GM20000 (cell line): ENCODE measurements around the gene TEF.

ENCODE experiments used
- DNase-seq: peaks from one replicate; pipeline ENCODE4 v3.0.0; 2012; ENCODE audit warnings: low spot score
- TF ChIP-seq, protein P1 (sequence below): IDR thresholded peaks from 2 replicates; pipeline ENCODE4 v1.5.1; 2012; ENCODE audit warnings: mild to moderate bottlenecking, control low read depth; ENCODE audit errors: extremely low read depth, missing control alignments

The TEF gene

DNA sequence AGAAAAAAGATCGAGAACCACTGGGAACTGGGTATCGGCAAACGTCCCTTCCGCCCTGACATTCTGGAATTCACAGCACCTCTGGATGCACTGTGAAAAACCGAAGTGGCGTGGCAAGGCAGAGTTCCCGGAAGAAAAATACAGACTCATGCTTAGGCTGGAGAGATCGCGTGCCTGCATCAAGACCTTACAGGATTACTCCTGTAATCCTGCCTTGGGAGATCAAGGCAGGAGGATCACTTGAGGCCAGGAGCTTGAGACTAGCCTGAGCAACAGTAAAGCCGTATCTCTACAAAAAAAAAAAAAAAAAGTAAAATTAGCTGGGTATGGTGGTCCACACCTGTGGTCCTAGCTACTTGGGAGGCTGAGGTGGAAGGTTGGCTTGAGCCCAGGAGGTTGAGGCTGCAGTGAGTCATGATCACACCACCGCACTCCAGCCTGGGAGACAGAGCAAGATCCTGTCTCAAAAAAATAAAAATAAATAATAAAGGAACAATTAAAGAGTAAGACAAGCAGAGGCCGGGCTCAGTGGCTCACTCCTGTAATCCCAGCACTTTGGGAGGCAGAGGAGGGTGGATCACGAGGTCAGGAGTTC lies 19.9 kb upstream of the TEF start:
- TF ChIP-seq, protein P1, sequence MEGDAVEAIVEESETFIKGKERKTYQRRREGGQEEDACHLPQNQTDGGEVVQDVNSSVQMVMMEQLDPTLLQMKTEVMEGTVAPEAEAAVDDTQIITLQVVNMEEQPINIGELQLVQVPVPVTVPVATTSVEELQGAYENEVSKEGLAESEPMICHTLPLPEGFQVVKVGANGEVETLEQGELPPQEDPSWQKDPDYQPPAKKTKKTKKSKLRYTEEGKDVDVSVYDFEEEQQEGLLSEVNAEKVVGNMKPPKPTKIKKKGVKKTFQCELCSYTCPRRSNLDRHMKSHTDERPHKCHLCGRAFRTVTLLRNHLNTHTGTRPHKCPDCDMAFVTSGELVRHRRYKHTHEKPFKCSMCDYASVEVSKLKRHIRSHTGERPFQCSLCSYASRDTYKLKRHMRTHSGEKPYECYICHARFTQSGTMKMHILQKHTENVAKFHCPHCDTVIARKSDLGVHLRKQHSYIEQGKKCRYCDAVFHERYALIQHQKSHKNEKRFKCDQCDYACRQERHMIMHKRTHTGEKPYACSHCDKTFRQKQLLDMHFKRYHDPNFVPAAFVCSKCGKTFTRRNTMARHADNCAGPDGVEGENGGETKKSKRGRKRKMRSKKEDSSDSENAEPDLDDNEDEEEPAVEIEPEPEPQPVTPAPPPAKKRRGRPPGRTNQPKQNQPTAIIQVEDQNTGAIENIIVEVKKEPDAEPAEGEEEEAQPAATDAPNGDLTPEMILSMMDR, result no peak
- no peak for DNase-seq

DNA sequence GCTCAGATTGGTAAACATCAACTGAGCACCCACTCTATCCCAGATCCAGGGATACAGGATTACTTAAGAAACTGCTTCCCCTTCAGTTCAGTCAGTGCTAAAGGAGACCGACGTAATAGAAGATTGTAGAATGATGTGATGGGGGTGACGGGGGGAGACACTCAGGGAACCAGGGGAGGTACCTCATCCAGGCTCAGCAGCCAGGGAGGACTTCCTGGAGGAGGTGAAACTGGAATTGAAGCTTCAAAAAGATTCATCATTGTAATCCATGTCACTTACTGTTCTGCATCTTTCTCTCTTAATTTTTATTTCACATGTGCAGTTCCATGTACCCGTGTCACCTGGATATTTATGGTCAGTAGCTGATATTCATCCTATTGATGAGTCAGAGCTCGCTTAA lies 19.1 kb upstream of the TEF start:
- no peak for DNase-seq
- TF ChIP-seq, protein P1, result no peak

DNA sequence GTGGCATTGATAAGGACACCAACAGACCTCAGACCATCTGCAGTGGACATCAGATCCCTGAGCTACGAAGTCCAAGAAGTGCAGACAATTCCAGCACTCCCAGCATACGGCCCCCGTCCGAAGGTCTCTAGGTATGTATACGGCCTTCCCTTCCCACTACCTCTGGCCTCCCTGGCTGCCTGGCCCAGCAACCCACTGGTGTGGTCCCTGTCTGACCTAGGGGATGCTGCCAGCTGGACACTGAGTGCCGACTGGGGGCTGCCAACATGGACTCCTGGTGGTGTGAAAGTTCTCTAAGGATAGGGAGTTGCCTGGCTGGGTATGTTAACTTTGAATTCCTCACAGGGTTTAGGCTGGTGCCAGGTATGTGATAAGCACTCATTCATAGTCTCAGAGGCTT lies 17.5 kb upstream of the TEF start:
- no peak for DNase-seq
- TF ChIP-seq, protein P1, result no peak

DNA sequence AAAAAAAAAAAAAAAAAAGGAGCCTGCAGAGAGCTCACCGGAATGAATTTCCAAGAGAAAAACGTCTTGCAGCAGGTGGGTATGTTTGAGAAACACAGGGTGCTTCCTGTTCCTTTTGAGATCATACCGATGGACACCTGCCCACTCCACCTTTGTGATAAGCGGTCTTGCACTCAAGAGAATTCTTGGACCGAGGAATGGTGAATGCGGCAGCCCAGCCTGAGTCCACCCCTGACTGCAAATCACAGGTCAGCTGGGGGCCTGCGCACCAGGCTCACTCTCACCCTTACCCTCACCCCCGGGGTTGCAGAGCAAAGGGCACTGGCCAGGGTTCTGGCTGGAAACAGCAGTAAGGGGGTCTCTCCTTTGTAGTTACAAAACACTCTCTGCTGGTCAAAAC lies 16.8 kb upstream of the TEF start:
- TF ChIP-seq, protein P1, result no peak
- DNase-seq, result no peak

DNA sequence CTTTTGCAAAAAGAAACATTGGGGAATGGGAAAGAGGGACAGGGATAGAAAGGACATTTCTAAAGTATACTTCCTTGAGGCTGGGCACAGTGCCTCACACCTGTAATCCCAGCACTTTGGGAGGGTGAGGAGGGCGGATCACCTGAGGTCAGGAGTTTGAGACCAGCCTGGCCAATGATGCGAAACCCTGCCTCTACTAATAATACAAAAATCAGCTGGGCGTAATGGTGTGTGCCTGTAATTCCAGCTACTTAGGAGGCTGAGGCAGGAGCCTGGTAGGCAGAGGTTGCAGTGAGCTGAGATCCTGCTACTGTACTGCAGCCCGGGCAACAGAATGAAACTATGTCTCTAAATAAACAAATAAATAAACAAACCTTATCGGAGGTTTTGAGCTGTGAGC lies 16.3 kb upstream of the TEF start:
- no peak for DNase-seq
- TF ChIP-seq, protein P1, result no peak

DNA sequence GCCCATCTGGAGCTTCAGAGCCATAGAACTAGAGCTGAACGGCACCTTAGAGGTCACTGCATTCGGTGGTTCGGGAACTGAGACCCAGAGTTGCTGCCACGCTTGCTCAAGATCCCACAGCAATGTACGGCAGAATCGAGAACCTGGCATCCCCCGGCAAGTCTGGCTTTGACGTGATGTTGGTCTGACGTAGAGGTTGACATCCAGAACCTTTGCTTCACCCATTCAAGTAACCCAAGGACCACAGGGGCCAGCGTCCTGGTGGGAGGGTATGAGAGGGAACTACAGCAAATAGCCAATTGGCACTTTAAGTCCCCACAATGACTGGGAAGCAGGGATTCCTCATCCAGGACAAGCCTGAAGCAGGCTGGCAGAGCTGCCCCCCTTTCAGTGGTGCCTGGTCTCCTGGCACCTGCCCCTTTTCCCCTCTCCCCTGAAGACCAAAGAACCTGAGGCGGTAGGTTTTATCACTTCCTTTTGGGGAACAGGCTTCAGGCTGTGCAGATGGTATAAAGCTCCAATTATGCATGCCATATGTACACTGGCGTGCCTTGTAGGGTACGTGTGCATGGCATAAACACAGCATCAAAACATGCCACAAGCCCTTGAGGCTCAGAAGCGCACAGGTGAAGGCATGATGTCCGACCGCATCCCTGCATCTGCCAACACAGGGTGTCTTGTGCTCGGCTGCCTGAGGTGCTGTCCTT lies 15.3 kb upstream of the TEF start:
- TF ChIP-seq, protein P1, result no peak
- DNase-seq, result no peak

DNA sequence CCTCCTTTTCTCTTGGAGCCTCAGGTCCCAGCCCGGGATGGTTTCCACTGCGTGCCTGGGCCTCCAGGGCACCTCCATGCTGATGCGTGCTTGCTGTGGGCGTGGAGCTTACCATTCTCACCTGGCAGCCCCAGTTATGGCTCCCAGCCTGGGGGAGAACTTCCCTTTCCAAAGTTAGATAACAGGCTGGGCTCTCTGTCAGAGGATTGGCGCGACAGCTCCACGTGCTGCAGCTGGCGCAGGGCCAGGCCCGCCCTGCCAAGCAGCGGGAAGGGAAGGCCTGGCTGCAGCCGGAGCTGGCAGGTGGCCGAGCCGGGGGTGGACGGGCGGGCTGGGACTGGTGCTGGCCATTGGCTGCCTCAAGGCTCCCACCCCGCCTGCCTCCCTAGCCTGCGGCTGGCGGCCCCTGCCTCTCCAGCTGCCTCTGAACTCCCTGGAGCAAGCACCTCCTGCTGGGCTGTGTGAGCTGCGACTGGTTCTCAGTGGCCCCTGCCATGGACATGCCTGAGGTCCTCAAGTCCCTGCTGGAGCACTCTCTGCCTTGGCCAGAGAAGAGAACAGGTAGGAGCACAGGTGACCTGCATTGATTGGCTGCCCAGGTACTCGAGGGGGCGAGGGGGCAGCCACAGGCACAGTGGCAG lies 14.6 kb upstream of the TEF start:
- DNase-seq, result no peak

More for the DNA sequence above, 14.6 kb upstream of the TEF start:
- TF ChIP-seq, protein P1, result no peak
